ENCODE data around the gene IZUMO2.
"Not testable (repeated sequence)": the region's sequence is repeated elsewhere in the genome, so short reads cannot be mapped to it uniquely, and the experiment has no call there.

Gene IZUMO2

DNA sequence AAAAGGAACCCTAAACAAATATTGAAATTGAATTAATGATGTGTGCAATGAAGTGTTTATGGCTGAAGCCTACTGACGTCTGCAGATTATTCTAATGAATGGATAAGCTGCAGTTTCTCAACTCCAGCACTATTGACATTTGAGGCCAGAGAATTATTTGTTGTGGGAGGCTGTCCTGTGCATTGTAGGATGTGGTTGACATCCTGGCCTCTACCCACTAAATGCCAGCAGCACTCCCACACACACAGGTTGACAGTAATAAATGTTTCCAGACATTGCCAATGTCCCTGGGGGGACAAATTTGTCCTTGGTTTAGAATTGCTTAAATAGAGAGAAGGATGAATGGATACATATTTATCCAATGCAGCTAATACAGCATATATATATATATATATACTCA lies 21.1 kb upstream of the IZUMO2 start:
- no peak for DNase-seq (ENCODE audit: low read depth)

- no peak for DNase-seq (ENCODE audit: low read depth)
These were observed 18.0 kb upstream of the IZUMO2 start for GRCh38 chr19:50181121-50181520.

DNA sequence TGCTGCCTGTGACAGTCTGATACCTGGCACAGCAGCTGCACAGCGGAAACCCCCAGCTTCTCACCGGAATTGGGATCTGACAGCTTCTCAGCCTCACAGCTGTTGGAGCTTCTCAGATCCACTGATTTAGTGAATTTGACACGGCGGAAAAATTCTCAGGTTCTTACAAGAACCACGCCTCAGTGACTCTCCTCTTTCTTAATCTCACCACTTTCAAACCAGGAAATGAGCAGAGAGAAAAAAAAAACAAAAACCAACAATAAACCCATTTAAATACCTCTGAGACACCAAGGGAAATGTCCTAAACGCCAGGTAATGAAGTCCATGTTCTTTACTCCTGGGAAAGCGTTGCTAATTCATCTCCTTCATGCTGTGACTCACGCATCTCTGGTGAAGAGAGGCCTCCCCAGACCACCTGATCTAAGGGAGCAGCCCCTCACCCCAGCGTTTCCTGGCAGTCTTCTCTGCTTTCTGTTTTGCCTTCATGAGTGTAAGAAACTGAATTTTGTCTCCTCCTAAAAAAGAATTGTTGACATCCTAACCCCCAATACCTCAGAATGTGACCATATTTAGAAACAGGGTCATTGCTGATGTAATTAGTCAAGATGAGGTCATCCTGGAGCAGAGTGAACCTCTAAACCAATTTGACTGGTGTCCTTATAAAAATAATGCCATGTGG lies 15.9 kb upstream of the IZUMO2 start:
- DNase-seq (ENCODE audit: low read depth): no peak

- DNase-seq (ENCODE audit: low read depth): no peak
These were observed 15.2 kb upstream of the IZUMO2 start for GRCh38 chr19:50178320-50178719.

DNA sequence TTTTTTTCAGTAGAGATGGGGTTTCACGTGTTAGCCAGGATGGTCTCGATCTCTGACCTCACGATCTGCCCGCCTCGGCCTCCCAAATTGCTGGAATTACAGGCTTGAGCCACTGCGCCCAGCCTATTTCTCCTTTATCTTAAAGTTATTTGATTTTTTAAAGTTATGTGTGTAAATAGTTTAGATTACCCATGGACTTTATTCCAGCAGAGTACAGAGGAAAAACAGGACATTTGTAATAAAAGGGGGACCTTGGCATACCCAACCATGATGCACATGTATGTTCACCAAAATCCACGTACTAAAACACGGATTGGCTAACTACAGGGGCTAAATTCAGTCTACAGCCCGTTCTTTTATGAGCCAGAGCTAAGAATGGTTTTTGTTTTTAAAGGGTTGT lies 13.7 kb upstream of the IZUMO2 start:
- DNase-seq (ENCODE audit: low read depth): no peak

DNA sequence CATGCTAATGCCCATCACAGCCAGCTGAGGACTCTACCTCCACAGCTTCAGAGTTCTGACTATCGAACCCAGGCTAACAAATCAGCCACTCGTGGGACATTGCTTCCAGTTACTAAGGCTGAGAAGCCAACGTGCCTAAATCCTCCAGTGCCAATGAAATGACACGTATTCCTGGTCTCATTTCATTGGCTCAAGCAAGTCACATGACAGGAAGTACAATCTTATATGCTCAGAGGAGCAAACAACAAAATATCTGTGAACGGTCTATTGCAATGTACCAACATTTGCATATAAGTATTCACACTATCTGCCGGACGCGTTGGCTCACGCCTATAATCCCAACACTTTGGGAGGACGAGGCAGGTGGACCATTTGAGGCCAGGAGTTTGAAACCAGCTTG lies 12.8 kb upstream of the IZUMO2 start:
- DNase-seq (ENCODE audit: low read depth): no peak

DNA sequence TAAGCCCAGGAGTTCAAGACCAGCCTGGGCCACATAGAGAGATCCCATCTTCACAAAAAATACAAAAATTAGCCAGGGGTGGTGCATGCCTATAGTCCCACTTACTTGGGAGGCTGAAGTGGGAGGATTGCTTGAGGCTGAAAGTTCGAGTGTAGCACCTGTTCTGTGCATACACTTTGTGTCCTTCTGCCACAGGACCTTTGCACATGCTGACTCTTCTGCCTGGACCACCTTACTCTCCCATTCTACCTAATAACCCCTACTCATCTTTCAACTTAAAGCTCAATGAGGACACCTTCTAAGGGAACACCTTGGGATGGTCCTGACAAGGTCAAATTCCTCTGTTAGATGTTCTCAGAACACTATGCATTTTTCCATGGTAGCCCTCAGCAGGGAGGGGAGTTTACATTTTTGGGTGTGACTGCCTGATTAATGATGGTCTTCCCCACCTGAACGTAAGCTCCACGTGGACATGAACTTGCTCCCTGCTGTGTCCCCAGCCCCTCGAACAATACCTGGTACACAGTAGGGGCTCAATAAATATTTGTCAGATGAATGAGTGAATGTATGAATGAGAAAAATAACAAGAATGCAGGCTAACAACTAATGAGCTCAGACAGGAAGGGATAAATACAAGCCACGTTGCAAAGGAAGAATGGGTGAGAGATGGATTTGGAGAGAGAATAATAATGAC lies 11.2 kb upstream of the IZUMO2 start:
- no peak for DNase-seq (ENCODE audit: low read depth)

- DNase-seq (ENCODE audit: low read depth): no peak
These were observed 10.0 kb upstream of the IZUMO2 start for GRCh38 chr19:50173127-50173526.

DNA sequence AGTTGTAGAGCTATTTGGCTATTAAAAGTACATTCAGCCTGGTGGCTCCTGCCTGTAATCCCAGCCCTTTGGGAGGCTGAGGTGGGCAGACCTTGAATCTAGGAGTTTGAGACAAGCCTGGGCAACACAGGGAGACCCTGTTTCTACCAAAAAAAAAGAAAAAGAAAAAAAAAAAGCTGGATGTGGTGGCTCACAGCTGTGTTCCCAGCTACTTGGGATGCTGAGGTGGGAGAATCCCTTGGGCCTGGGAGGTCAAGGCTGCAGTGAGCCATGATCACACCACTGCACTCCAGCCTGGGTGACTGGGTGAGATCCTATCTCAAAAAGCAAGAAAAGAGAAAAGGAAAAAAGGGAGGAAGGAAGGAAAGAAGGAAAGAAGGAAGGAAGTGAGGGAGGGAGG lies 9.6 kb upstream of the IZUMO2 start:
- DNase-seq (ENCODE audit: low read depth): no peak

DNA sequence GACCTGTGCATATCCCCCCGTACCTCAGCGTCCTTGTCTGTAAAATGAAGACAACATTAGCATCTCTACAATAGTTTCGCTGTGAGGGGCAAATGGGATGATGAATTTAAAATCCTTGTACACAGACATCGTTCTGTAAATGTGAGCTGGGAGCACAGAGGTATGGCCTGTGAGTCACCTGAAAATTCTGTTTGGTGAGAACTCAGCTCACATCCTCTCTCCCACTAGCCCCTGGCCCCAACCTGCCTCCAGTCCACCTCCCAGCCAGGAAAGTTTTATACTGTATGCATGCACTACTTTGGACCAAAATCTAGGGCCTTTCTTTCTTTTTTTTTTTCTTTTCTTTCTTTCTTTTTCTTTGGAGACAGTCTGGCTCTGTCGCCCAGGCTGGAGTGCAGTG lies 8.7 kb upstream of the IZUMO2 start:
- no peak for DNase-seq (ENCODE audit: low read depth)

DNA sequence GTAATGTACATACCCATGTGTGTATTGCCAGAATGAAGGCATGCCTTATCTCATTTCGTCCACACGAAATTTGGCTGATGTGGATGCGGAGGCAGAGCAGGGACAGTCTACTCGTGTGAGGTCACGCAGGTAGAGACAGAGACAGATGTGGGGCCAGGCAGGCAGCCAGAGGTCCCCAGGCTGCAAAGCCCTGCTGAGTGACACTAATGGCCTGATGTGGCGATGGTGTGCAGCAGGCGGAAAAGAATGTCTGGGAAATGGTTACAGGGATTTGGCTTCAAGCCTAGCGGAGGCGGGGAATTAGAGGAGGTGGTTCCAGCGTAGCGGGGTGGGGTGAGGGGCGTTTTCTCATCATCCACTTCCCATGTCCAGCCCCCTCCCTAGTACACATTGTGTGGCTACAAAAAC lies 4.2 kb upstream of the IZUMO2 start:
- no peak for DNase-seq (ENCODE audit: low read depth)

GRCh38 chr19:50159078-50159477 lies 4.0 kb downstream of the IZUMO2 start:
- DNase-seq (ENCODE audit: low read depth): no peak

DNA sequence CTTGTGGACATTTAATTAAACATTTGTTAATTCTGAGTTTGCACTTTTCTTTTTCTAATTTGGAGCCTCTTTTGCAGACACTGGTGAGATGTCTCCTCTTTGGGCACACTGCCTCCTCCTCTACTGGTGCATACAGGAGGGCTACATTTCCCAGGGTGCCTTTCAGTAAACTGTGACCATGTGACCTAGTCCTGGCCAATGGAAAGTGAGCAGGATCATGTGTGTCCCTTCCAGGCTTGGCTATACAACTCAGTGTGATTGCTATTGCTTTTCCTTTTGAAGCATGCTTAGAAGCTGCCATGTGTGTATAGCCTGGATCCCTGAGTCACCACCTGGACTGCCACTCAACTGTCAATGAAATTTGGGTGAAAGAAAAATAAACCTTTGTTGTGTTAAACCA lies 4.5 kb downstream of the IZUMO2 start:
- DNase-seq (ENCODE audit: low read depth): no peak

DNA sequence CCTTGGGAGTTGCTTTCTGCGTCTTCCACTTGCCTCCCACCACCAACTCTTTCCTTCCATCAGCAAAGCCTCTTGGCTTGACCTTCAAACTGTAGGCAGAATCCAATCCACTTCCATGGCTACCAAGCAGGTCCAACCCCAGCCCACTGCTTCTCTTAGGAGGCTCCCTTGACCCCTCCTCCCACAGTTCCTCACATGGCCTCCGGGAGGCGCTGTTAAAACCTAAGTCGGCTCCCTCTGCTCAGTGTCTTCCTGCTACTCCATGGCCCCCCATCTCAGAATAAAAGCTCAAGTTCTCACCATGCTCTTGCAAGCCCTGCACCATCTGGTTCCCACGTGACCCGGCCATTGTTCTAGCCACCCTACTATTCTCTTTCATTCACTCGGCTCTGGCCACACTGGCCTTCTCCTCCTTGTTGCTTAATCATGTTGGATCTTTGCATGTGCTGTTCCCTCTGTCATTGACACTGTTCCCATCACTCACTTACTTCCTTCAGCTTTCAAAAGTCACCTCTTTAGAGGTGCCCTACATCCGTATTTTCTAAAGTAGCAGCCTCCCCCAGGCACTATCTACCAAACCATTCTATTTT lies 7.5 kb downstream of the IZUMO2 start:
- DNase-seq (ENCODE audit: low read depth): no peak

- DNase-seq (ENCODE audit: low read depth): no peak
These were observed 8.6 kb downstream of the IZUMO2 start for GRCh38 chr19:50154529-50154928.

DNA sequence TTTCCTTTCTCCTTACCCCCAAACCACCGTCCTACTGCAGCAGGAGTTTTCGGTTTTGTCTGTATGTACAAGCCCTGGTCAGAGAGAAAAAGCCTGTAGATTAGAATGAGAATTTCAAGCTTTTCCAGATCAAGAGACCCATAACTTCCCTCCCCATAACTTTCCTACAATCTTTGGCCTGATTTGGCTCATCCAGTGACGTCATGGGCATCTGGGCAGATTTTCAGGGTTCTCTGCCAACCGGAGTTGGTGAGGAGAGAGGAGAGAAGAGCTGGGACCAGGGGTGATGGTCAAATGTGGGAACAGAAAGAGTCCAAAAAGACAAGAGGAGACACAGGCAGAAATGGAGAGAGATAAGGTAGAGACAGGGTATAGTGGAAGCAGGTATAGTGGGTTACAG lies 10.5 kb downstream of the IZUMO2 start:
- no peak for DNase-seq (ENCODE audit: low read depth)

- DNase-seq (ENCODE audit: low read depth): no peak
These were observed 14.6 kb downstream of the IZUMO2 start for GRCh38 chr19:50148528-50148927.

- DNase-seq (ENCODE audit: low read depth): peak; percentile 34
These were observed 15.3 kb downstream of the IZUMO2 start for GRCh38 chr19:50147462-50148423.

DNA sequence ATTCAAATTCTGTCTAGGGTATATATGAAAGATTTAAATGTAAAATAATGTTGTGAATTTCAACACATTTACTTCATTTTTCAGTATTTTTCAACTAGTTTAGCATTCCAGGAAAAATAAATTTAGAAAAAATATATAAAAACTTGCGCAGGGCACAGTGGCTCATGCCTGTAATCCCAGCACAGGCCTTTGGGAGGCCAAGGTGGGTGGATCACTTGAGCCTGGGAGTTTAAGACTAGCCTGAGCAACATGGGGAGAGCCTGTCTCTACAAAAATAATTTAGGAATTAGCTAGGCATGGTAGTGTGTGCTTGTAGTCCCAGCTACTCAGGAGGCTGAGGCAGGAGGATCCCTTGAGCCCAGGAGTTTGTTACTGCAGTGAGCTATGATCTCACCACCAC lies 21.2 kb downstream of the IZUMO2 start:
- not testable (repeated sequence) for DNase-seq (ENCODE audit: low read depth)

GRCh38 chr19:50140118-50140845 lies 22.8 kb downstream of the IZUMO2 start:
- not testable (repeated sequence) for DNase-seq (ENCODE audit: low read depth)

DNA sequence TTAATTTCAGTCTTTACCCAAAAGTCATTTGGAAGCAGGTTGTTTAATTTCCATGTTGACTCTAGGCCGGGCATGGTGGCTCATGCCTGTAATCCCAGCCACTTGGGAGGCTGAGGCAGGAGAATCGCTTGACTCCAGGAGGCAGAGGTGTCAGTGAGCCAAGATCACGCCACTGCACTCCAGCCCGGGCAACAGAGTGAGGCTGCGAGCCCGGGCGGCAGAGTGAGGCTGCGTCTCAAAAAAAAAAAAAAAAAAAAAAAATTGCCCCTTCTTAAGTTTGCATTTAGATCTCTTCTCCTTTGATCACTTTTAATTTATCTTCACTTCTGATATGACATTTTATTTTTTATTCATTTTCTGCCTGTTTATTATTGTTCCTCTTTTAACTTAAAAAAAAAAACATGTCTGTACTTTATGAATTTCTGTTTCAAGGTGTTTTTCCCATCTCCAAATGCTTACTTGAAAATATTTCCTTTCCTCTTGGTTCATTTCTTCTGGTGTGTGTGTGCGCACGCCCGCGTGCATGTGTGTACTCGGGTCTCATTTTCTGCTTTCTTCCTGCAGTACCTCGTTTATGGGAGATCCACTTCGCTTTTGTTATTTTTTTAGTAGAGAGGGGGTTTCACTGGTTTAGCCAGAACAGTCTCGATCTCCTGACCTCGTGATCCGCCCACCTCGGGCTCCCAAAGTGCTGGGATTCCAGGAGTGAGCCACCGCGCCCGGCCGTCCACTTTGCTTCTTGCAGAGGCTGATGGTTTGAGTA lies 26.3 kb downstream of the IZUMO2 start:
- DNase-seq (ENCODE audit: low read depth): not testable (repeated sequence)
